Limb (tissue), 2 donors: ENCODE results near the gene CSGALNACT2.
"Not testable (repeated sequence)": the region's sequence is repeated elsewhere in the genome, so short reads cannot be mapped to it uniquely, and the experiment has no call there.

Source experiments
- DNase-seq, 2 donors: peaks; one replicate each; pipeline ENCODE4 v3.0.0-alpha.2; 2016; ENCODE audit errors: extremely low spot score in 2 of 2

Gene CSGALNACT2

DNA sequence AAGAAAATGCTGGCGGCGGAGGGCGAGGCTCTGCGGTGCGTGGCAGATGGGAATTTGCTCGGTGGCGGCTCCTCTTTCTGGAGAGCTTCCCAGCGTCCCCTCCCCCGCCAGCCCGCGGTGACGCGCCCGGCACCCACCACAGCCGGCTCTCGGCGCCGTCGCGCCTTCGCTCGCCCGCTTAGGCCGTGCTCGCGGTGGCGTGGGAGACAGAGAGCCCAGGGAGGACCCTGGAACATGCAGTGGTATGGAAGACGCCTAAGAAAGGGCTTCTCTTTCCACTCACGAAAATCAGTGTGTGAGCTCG lies 576 bp upstream of the CSGALNACT2 start:
- peak; percentile 64 to 88 for DNase-seq

DNA sequence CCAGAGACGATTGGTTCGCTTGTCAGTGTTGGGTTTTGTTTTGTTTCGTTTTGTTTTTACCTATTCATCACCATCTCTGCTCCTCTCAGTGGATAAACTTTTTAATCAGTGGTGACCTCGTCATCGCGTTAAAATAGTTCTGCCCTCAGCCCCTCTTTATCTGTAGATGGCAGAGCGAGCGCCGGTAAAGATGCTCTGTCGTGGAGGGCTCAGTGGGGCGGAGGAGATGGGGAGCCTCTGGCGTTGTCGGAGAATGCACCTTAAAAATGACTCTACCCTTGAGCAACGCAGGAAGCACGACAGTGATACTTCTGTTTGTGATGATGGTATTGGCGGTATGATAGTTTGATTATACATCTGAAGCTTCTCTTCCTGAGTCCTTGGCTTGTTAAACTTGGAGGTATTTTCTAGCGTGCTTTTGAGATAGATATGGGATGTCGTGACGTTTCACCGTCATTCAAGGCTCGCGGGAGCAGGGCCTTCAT lies 554 bp downstream of the CSGALNACT2 start:
- DNase-seq = no peak

DNA sequence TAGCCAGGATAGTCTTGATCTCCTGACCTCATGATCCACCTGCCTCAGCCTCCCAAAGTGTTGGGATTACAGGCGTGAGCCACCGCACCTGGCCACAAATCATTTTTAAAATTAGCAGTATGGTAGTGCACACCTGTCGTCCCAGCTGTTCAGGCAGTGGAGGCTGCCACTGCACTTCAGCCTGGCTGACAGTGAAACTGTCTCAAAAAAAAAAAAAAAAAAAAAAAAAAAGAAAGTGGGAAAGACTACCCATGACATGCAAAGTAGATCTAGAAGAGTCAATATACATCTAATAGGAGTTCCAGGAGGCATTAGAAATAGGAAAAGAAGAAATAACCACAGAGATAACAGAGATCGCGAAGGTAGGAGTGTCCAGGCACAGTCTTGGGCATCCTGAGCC lies 3.2 kb downstream of the CSGALNACT2 start:
- DNase-seq = no peak

DNA sequence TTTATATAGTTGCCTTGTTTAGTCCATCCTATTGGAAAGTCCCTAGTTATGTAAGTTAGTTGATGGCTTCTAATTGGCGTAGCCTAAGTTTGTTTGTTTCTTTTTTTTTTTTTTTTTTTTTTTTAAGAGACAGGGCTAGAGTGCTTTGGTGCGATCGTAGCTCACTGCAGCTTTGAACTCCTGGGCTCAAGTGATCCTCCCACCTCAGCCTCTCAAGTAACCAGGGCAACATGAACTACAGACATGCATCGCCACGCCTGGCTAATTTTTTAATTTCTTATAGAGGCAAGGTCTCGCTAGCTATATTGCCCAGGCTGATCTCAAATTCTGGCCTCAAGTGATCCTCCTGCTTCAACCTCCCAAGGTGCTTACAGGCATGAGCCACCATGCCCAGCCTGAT lies 7.1 kb downstream of the CSGALNACT2 start:
- DNase-seq = no peak

DNA sequence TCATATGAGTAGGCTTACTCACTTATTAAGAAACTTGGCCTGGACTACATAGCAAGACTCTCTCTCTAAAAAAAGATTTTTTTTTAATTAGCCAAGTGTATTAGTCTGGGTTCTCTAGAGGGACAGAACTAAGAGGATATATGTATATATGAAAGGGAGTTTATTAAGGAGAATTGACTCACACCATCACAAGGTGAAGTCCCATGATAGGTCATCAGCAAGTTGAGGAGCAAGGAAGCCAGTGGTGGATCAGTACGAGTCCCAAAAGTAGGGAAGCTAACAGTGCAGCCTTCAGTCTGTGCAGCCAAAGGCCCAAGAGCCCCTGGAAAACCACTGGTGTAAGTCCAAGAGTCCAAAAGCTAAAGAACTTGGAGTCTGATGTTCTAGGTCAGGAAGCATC lies 7.7 kb downstream of the CSGALNACT2 start:
- not testable (repeated sequence) for DNase-seq

DNA sequence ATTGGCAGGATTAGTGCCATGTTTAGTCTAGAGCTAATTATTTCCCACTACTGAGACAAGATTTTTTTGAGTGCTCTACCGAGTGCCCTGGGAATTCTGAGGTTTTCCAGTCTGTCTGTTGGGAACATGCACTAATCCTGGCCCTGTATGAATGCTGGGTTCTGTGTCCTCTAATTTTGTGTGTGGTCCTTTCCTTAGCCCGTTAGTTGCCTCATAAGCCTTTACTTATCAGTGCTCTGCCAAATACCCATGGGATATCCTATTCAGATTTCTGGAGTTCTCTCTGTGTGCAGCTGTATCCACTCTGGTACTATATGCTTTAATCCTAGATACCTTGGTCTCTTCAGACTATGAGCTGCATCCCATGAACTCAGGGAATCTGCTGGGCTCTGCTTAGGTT lies 13.1 kb downstream of the CSGALNACT2 start:
- DNase-seq = no peak

DNA sequence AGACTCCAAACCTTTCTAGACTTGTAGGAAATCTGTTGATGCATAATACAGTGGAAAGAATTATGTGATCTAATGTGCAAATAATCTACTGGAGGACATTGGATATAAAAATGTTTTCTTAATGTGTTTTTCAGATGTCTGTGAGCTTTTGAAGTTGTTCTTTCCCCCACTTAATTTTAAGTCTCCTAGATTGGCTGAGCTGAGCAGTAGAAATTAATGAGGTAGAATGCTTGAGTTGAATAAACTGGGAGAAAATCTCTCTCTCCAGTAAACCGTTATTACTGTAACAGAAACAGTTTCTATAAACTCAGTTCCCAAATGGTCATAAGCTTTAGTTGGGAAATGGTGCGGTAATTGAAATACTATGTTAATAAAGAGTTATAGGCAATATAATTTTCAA lies 15.7 kb downstream of the CSGALNACT2 start:
- DNase-seq = no peak

DNA sequence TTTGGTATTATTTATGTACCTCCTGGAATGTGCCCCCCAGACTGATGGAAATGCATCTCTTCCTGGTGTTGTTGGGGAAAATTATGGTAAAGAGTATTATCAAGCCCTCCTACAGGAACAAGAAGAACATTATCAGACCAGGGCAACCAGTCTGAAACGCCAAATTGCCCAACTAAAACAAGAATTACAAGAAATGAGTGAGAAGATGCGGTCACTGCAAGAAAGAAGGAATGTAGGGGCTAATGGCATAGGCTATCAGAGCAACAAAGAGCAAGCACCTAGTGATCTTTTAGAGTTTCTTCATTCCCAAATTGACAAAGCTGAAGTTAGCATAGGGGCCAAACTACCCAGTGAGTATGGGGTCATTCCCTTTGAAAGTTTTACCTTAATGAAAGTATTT lies 17.0 kb downstream of the CSGALNACT2 start:
- DNase-seq = no peak

DNA sequence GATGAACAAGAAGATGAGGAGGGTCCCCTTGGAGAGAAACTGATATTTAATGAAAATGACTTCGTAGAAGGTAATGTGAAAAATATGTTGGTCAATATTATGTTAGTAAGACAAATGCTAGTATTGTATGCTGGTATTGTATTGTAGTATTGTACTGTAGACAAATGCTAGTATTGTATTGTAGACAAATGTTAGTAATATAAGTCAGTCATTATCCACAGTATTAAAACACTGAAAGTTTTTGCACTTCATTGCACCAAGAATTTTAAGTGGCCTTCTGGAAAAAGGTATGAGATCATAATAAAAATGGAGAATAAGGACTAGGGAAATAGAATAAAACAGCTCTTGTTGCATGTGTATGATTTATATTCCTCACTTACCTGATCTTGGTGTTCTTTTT lies 17.5 kb downstream of the CSGALNACT2 start:
- no peak for DNase-seq

DNA sequence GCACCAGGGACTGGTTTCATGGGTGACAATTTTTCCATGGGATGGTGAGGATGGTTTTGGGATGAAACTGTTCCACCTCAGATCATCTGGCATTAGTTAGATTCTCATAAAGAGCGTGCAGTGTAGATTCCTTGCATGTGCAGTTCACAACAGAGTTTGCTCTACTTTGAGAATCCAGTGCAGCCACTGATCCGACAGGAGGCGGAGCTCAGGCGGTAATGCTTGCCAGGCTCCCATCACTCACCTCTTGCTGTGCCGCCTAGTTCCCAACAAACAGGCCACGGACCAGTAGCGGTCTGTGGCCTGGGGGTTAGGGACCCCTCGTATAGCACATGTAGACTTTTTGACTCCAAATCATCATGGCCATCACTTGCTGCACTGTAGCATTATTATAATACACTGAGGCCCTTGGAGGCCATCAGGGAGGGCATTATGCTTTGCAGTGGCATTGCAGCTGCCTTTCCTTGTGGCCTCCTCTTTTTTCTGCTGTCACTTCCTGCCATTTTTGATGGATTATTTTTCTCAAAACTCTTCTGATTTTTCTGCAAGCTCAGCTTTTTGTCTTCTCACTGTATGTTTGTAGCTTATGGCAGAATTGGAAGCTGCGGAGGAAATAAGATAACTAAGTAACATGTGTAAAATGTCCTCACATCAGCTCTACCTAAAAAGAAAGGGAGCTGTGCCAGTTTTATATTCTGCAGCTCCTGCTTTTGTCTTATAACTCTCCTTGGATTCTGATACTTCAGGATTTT lies 18.5 kb downstream of the CSGALNACT2 start:
- DNase-seq = no peak

DNA sequence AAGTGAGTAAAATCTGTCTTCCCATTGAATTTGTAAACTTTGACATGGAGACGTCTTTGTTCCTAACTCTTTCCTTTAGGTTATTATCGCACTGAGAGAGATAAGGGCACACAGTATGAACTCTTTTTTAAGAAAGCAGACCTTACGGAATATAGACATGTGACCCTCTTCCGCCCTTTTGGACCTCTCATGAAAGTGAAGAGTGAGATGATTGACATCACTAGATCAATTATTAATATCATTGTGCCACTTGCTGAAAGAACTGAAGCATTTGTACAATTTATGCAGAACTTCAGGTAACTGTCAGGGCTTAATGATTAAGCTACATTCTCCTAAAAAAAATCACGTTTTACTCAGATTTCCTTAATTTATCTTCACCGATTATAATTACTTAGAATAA lies 20.4 kb downstream of the CSGALNACT2 start:
- no peak for DNase-seq

DNA sequence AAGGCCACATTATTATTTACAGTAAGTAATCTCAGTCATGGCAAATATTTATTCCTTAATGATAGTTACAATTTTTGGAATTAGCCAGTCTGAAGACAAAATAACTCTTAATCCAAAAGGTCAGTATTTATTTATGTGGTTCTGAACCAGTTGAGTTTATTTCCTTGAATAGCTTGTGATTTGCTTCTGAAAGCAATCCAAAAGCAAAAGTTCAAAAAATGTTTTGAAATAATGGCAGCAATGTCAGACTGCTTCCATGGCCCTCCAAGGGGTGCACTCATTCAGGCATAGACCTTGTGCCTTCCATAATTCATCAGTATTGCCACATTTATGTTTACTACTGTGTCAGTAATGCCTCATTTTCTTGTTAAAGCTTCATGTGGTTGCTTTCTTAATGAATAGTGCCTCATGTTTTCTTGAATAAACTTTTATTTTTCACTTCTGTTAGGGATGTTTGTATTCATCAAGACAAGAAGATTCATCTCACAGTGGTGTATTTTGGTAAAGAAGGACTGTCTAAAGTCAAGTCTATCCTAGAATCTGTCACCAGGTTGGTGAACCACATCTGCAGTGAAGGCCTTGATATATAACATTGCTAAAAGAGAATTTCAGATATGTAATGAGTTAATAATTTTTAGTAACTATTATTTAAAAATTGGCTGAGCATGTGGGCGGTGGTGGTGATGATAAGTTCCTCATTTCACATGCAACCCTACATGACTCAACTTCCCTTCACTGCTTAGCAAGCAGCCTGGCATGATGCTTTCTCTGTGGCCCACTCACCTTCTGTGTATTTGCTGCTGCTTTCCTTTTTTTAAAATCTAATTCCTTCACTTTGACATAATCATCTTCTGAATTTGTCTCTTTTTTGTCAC lies 22.0 kb downstream of the CSGALNACT2 start:
- DNase-seq = no peak

DNA sequence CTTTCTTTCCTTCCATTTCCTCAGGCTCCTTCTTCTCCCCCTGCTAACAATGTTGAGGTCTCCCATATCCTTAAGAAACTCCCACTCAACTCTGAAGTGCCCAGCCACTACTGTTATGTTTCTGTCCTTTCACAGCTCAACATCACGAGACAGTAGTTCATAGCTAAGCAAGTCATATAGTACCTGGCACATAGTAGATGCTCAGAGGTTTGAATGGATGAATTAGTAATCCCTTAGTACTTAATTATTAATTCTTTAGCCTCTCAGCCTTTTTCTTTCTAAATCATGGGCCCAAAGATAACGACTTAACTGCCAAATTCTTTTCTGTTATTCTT lies 22.6 kb downstream of the CSGALNACT2 start:
- DNase-seq = no peak

DNA sequence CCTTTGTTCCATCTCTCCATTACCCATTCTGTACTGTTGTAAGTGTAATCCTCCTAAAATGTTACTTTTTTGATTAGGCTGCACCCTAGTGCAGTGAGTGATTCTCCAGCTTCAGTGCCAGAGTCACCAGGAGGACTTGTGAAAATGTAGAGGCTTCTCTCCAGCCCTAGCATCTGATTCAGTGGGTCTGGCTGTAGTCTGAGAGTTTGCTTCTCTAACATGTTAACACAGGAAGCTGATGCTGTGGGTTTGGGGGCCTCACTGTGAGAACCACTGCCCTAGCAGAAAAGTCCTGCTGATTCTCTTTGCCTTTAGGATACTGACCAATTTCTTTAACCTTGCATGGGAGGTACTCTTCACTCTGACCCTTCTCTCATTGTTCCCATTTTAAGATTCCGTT lies 24.4 kb downstream of the CSGALNACT2 start:
- DNase-seq = no peak

DNA sequence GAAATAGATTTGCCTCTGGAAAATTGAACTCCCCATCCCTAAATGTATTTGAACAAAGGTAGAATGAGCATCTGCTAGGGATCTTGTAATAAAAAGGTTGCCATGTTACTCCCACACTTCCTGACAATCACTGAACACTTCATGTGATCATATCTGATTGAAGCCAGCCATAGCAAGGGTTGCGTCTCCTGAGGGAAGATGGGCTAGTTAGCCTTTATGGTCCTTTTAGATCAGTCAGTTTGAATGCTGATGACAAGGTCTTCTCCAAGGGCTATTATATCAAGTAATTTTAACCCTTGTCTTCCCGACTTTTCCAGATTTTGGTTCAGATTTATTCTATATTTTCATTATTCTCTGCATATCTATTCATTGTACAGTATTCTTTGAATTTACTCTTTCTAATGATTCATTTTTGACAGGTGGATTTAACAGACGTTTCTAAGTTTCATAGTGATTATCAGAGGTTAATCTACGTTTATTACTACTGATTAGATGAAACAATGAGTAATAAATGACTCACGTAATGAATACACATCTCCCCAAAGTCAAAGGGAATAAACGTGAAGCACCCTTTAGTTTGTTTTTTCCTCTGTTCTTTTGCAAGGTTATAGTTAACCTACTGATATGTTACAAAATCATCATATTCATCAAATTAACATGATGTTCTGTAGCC lies 28.1 kb downstream of the CSGALNACT2 start:
- DNase-seq = no peak

DNA sequence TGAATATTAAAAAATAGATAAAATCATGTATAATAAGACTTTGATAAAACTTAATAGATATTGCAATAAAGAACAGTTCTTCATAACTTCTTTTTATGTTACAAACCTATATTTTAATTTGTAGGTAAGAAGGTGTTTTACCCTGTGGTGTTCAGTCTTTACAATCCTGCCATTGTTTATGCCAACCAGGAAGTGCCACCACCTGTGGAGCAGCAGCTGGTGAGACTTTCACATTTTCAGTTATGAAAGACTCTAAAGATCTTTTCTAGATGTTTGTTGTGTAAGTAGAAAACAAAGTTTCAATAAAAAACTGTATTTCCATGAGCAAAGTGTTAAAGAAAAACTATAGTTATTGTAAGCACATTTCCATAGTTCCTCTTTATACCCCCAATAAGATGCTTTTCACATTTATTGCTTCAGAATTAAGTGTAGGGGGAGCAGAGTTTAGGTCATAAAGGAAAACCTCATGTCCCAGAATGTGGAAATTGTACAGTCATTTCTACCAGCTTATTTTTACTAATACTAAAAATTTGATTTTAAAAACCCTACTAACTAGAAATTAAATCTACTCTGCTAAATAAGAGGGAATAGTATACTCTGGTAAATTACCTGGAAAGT lies 28.7 kb downstream of the CSGALNACT2 start:
- DNase-seq = no peak

DNA sequence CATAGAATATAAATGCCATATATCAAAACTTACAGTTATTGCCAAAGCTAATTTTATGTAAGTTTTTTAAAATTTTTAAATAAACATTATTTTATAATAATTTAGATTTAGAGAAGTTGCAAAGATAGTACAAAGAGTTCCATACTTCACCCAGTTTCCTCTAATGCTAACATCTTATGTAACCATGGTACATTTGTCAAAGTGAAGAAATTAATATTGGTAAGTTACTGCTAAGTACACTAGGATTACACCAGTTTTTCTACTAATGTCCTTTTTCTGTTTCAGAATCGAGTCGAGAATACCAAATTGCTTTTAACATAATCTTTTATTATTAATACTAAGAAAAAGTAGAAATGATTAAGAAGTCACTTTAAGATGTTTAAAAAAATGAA lies 29.2 kb downstream of the CSGALNACT2 start:
- no peak for DNase-seq

DNA sequence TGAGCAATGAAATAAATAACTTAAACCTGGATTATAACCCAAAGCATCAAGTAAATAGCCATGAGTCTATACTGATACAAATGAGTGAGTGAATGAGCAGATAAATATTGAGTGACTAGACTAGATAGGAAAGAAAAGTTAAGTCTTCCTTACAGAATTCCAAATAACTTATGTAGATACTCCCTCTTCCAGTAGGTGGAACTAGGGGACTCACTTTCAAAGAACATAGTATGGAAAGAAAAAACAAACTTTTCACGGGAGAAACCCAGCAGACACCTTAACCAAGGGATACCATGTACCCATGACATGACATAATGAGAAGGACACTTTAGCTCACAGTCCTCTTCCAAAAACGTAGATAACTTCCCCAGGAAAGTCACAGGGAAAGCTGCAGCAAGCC lies 32.2 kb downstream of the CSGALNACT2 start:
- no peak for DNase-seq

DNA sequence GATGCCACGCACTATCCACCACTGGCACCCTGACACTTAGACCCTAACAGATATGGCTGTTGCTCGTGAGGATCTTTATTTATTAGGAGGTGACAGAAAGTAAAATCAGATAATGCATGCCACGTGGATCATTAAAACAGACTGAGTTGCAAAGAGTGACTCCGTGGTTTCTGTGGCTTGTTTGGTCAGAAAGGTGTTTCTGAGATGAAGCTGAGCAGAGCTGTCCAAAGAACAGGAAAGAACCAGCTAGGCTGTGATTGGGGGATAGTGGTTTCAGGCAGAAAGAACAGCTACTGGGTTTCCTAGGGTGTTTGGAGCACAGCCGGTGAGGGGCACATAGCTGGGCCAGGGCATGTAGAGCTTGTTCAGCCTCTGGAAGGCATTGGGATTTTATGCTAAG lies 34.4 kb downstream of the CSGALNACT2 start:
- DNase-seq = no peak

DNA sequence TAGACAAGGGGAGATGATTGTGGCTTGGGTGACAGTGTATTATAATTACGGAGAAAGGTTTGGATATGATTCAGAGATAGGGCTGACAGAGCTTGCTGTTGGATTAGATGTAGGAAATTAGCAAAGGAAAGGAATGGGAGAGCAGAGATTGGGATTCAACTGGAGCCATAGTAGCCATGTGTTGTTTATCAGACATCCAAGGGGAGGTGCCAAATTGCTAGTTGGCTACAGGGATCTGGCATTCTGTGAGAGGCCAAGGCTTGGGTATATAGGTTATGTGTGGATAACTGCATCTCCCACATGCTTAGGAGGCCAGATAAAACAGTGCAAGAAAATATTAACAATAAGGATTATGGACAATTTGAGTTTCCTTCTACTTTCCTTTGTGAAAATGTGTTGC lies 34.9 kb downstream of the CSGALNACT2 start:
- DNase-seq = no peak

DNA sequence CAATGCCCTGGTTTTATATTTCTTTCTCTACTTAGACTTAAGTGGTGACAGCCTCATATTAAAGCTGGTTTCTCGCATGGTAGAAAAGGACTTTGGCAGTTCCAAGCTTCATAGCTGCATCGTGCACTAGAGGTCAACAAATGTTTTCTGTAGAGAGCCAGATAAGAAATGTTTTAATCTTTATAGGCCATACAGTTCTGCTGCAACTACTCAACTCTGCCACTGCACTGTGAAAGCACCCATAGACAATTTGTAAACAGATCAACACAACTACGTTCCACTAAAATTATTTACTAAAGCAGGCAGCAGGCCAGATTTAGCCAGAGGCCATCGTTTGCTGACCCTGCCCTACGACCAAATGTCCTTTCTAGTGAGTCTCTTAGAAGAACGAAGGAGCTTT lies 36.7 kb downstream of the CSGALNACT2 start:
- DNase-seq = no peak

DNA sequence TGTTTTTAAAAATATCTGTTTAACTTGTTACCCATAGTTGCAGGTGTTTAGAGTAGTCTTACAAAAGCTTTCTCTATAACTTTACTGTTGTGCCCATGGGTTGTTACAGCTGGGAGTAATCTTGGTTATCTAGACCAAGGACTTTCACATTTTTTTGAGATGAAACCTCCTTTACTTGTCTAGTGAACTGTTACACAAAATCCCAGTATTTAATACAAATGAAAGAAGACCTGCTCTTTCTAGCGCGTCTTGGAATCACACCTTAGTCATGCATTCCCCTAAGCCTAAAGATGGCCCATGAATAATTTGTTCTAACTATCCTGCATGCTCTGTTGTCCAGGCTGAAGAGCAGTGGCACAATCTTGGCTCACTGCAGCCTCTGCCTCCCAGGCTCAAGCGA lies 38.0 kb downstream of the CSGALNACT2 start:
- DNase-seq = no peak
